ENCODE data around the gene TMC6.
"Not testable (repeated sequence)": the region's sequence is repeated elsewhere in the genome, so short reads cannot be mapped to it uniquely, and the experiment has no call there.

The TMC6 gene

GRCh38 chr17:78124836-78125137 lies 3.8 kb downstream of the TMC6 start:
- DNase-seq (ENCODE audit: low read depth in 2 of 2): no peak

- no peak for DNase-seq (ENCODE audit: low read depth in 2 of 2)
These were observed 4.3 kb downstream of the TMC6 start for GRCh38 chr17:78124081-78124835.

GRCh38 chr17:78123258-78123929 lies 5.2 kb downstream of the TMC6 start:
- DNase-seq (ENCODE audit: low read depth in 2 of 2): no peak

- no peak for DNase-seq (ENCODE audit: low read depth in 2 of 2)
These were observed 5.7 kb downstream of the TMC6 start for GRCh38 chr17:78122931-78123249.

GRCh38 chr17:78122216-78122930 lies 6.2 kb downstream of the TMC6 start:
- no peak for DNase-seq (ENCODE audit: low read depth in 2 of 2)

GRCh38 chr17:78121801-78122215 lies 6.7 kb downstream of the TMC6 start:
- no peak for DNase-seq (ENCODE audit: low read depth in 2 of 2)

GRCh38 chr17:78120971-78121800 lies 7.4 kb downstream of the TMC6 start:
- DNase-seq (ENCODE audit: low read depth in 2 of 2): no peak

GRCh38 chr17:78120537-78120936 lies 8.0 kb downstream of the TMC6 start:
- no peak for DNase-seq (ENCODE audit: low read depth in 2 of 2)

GRCh38 chr17:78118801-78119241 lies 9.7 kb downstream of the TMC6 start:
- no peak for DNase-seq (ENCODE audit: low read depth in 2 of 2)

- DNase-seq (ENCODE audit: low read depth in 2 of 2): no peak
These were observed 11.3 kb downstream of the TMC6 start for GRCh38 chr17:78117027-78117981.

- DNase-seq (ENCODE audit: low read depth in 2 of 2): no peak
These were observed 12.1 kb downstream of the TMC6 start for GRCh38 chr17:78116411-78116810.

GRCh38 chr17:78115803-78116202 lies 12.8 kb downstream of the TMC6 start:
- DNase-seq (ENCODE audit: low read depth in 2 of 2): not testable (repeated sequence)

- DNase-seq (ENCODE audit: low read depth in 2 of 2): no peak
These were observed 13.5 kb downstream of the TMC6 start for GRCh38 chr17:78114831-78115723.

- no peak for DNase-seq (ENCODE audit: low read depth in 2 of 2)
These were observed 14.5 kb downstream of the TMC6 start for GRCh38 chr17:78113804-78114785.

- peak in 1 of 2 donors; percentile 84 for DNase-seq (ENCODE audit: low read depth in 2 of 2)
These were observed 15.8 kb downstream of the TMC6 start for GRCh38 chr17:78112518-78113471.

- no peak for DNase-seq (ENCODE audit: low read depth in 2 of 2)
These were observed 16.6 kb downstream of the TMC6 start for GRCh38 chr17:78111727-78112517.

Measured in stimulated activated CD4-positive, alpha-beta T cell treated with anti-CD3 and anti-CD28 coated beads, Interleukin-1b, Interleukin-23, amount 100 ng/mL, for 1 hour (primary cell).